HPDE6-E6E7 (cell line): ENCODE data around the gene ATP2B2.

Experiments
- DNase-seq: peaks from one replicate; pipeline ENCODE4 v3.0.0; 2011; ENCODE audit warnings: missing footprints; ENCODE audit errors: extremely low spot score

Gene ATP2B2

GRCh38 chr3:10279384-10280176 lies 225.8 kb downstream of the ATP2B2 start:
- DNase-seq: no peak

- DNase-seq: no peak
These were observed 226.9 kb downstream of the ATP2B2 start for GRCh38 chr3:10278501-10278900.

DNA sequence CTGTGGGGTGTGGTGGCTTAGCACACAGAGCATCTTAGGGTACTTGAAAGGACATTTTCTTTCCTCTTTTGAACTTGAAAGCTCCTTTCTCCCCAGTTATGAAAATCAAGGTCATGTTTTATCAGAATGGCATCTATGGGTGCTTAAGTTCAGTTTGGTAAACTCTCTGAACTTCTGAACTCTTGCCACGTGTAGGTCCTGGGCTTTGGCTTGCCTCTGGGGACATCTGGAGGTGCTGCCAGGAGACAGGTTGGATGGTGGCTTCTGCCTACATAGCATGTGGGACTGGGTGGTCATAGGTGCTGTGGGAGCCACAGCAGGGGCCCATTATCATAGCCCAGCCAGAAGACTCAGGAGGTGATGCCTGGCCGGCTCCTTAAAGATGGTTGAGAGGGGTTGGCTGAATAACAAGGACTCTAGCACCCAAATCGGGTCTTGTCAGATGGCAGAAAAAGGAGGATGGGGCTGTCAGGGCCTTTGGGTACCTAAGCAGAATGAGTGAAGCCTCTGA lies 228.2 kb downstream of the ATP2B2 start:
- no peak for DNase-seq

DNA sequence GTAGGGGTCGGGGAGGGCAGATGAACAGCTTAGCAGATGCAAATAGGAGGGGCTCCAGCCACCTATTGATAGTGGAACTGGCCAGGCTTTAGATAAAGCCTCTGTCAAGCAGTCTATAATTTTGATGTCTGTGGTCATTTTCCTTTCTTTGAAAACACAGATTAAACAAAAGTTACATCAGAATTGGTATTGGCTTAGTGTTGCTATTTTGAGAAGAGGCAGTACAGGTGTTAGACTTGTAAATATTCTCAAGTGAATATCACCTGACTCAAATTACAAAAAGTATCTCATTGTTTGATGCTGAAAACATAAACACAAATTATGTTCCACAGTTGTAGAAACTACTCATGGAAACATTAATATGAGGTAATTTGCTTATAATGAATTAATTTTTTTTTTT lies 230.8 kb downstream of the ATP2B2 start:
- DNase-seq: no peak
